GM12878 (cell line): ENCODE data around the gene CAB39L. TPM values are rescaled to one million over a fixed set of nuclear protein-coding genes. Genes with fewer than 3 reads are reported as not detected.

Source experiments
- ASH2L ChIP-seq: fragments of 300-600, 200-600 bp; sonication (generic); IDR thresholded peaks from 2 replicates; pipeline ENCODE4 v1.6.1; 2017; ENCODE audit warnings: low read depth, mild to moderate bottlenecking, borderline replicate concordance
- BCLAF1 ChIP-seq: fragments of 450-650 bp; IDR thresholded peaks from 2 replicates; pipeline ENCODE4 v1.6.1; 2017; ENCODE audit warnings: antibody characterized with exemption, mild to moderate bottlenecking, moderate library complexity
- BRCA1 ChIP-seq: IDR thresholded peaks from 2 replicates; pipeline ENCODE4 v1.6.1; 2011; ENCODE audit warnings: low read depth, low read length, improper control_type of control experiment
- CBX3 ChIP-seq: fragments of 200-600 bp; sonication (generic); IDR thresholded peaks from 2 replicates; pipeline ENCODE4 v1.6.1; 2016; ENCODE audit warnings: low read depth, borderline replicate concordance
- CREB1 ChIP-seq: IDR thresholded peaks from 2 replicates; pipeline ENCODE4 v1.6.1; 2012; ENCODE audit warnings: low read depth, mild to moderate bottlenecking, inconsistent platforms
- EGR1 ChIP-seq, 2 experiments: IDR thresholded peaks; 1 replicate in 1 of 2; 2 replicates in 1 of 2; pipeline ENCODE4 v1.6.1; 2011 to 2012; ENCODE audit warnings: low read depth in 2 of 2, low read length in 2 of 2, borderline replicate concordance in 1 of 2, mild to moderate bottlenecking in 1 of 2, moderate library complexity in 1 of 2
- ESRRA ChIP-seq: IDR thresholded peaks from 2 replicates; pipeline ENCODE4 v1.6.1; 2012; ENCODE audit warnings: mild to moderate bottlenecking, low read length, improper control_type of control experiment
- EZH2 ChIP-seq: IDR thresholded peaks from 2 replicates; pipeline ENCODE4 v1.6.1; 2012; ENCODE audit warnings: low read depth, mild to moderate bottlenecking, control low read depth, inconsistent platforms, low read length, borderline replicate concordance; ENCODE audit not compliant: control insufficient read depth
- FOXK2 ChIP-seq: fragments of 450-650 bp; IDR thresholded peaks from 2 replicates; pipeline ENCODE4 v1.6.1; 2017; ENCODE audit warnings: mild to moderate bottlenecking, moderate library complexity
- HCFC1 ChIP-seq: fragments of 150-350 bp; IDR thresholded peaks from 2 replicates; pipeline ENCODE4 v1.6.1; 2014; ENCODE audit warnings: low read length
- IRF3 ChIP-seq: fragments of 450-650 bp; IDR thresholded peaks from 2 replicates; pipeline ENCODE4 v1.6.1; 2014; ENCODE audit warnings: mild to moderate bottlenecking
- JUND ChIP-seq: IDR thresholded peaks from 2 replicates; pipeline ENCODE4 v1.6.1; 2012; ENCODE audit warnings: low read depth, mild to moderate bottlenecking, low read length, improper control_type of control experiment, moderate library complexity
- KAT2A ChIP-seq: conservative IDR thresholded peaks from 2 replicates; pipeline ENCODE4 v1.6.1; 2011; ENCODE audit warnings: low read depth, low read length; ENCODE audit not compliant: control insufficient read depth
- MEF2B ChIP-seq: fragments of 450-650 bp; IDR thresholded peaks from 2 replicates; pipeline ENCODE4 v1.6.1; 2018; ENCODE audit warnings: mild to moderate bottlenecking, moderate library complexity; ENCODE audit not compliant: partially characterized antibody, poor library complexity, severe bottlenecking
- NR2C2 ChIP-seq: IDR thresholded peaks from 2 replicates; pipeline ENCODE4 v1.6.1; 2011; ENCODE audit warnings: borderline replicate concordance, low read depth; ENCODE audit not compliant: control insufficient read depth, insufficient read length
- NR2F1 ChIP-seq: fragments of 450-650 bp; conservative IDR thresholded peaks from 2 replicates; pipeline ENCODE4 v1.6.1; 2017; ENCODE audit warnings: mild to moderate bottlenecking
- RAD51 ChIP-seq: fragments of 450-650 bp; IDR thresholded peaks from 2 replicates; pipeline ENCODE4 v1.6.1; 2016; ENCODE audit warnings: moderate library complexity, mild to moderate bottlenecking, inconsistent platforms
- RUNX3 ChIP-seq: IDR thresholded peaks from 2 replicates; pipeline ENCODE4 v1.6.1; 2012; ENCODE audit warnings: low read length, inconsistent platforms
- SIX5 ChIP-seq: IDR thresholded peaks from 2 replicates; pipeline ENCODE4 v1.6.1; 2011; ENCODE audit warnings: mild to moderate bottlenecking, low read depth, low read length, moderate library complexity; ENCODE audit not compliant: severe bottlenecking
- SMAD1 ChIP-seq: fragments of 450-650 bp; IDR thresholded peaks from 2 replicates; pipeline ENCODE4 v1.6.1; 2018; ENCODE audit warnings: mild to moderate bottlenecking, low read depth; ENCODE audit not compliant: partially characterized antibody
- STAT1 ChIP-seq: fragments of 450-650 bp; conservative IDR thresholded peaks from 2 replicates; pipeline ENCODE4 v1.6.1; 2014; ENCODE audit warnings: antibody characterized with exemption, mild to moderate bottlenecking
- TCF3 ChIP-seq: IDR thresholded peaks from 2 replicates; pipeline ENCODE4 v1.6.1; 2012; ENCODE audit warnings: low read depth, mild to moderate bottlenecking, low read length, borderline replicate concordance; ENCODE audit not compliant: insufficient read depth
- ZBTB11 ChIP-seq: fragments of 450-650 bp; formaldehyde crosslinking; IDR thresholded peaks from 2 replicates; pipeline ENCODE4 v1.5.0; 2022; ENCODE audit warnings: mild to moderate bottlenecking, missing genetic modification characterization
- ZSCAN29 ChIP-seq: fragments of 450-650 bp; IDR thresholded peaks from 2 replicates; pipeline ENCODE4 v1.6.1; 2017; ENCODE audit warnings: mild to moderate bottlenecking, moderate library complexity
- polyA plus RNA-seq, 11 experiments: library from polyadenylated mRNA; depleted of rRNA in 4 of 11; unstranded in 6 of 11; stranded (reverse) in 5 of 11; fragments of >200 nt; fragmentation: Nextera tagmentation in 4 of 11; fragmentation: Illumina TruSeq in 1 of 11; extraction: Ambion mirVana in 4 of 11; extraction: Trizol in 1 of 11; gene quantifications; 1 replicate in 1 of 11; 2 replicates in 10 of 11; pipeline versions ENCODE4 v1.2.1 to v1.2.3, GENCODE V29; 2011 to 2016; ENCODE audit warnings: inconsistent platforms in 2 of 11, missing spikeins in 2 of 11, low read depth in 1 of 11
- total RNA-seq, 4 experiments: library from RNA; depleted of rRNA in 3 of 4; stranded (reverse); fragments of >200 nt in 3 of 4; fragmentation: Illumina TruSeq in 1 of 4; extraction: Trizol in 1 of 4; gene quantifications; 2 replicates each; pipeline versions ENCODE4 v1.2.1 to v1.2.3, GENCODE V29; 2013 to 2021

The CAB39L gene
- total and polyA plus RNA-seq, 10 of the 15 experiments (the other 5 are each of a cell fraction or from before 2014, with no cell fraction given) = 0.88 to 3.0 (median 1.7) TPM

- TF ChIP-seq BCLAF1 = no peak
- TF ChIP-seq HCFC1 = peak; percentile 43; the same call in 1 of the 2 replicates
- no peak for TF ChIP-seq ZSCAN29
- TF ChIP-seq KAT2A = no peak
- no peak for TF ChIP-seq CREB1
- no peak for TF ChIP-seq ZBTB11 (CRISPR knock-in tag)
- no peak for TF ChIP-seq ASH2L
- no peak for TF ChIP-seq BRCA1
- TF ChIP-seq JUND = no peak
- TF ChIP-seq RUNX3 = no peak
- no peak for TF ChIP-seq MEF2B
- no peak for TF ChIP-seq FOXK2
- TF ChIP-seq NR2C2 = no peak
- no peak for TF ChIP-seq RAD51
- no peak for TF ChIP-seq EZH2
- TF ChIP-seq ESRRA = no peak
- TF ChIP-seq NR2F1 = no peak
- TF ChIP-seq TCF3 = no peak
- no peak for TF ChIP-seq IRF3
- TF ChIP-seq SIX5 = no peak
- peak in 1 of 2 experiments; percentile 42; a peak in 1 of 3 replicates for TF ChIP-seq EGR1 (IDR thresholded peaks at IDR 0.05; ENCODE audit: borderline replicate concordance in 1 of 2, low read depth in 2 of 2, low read length in 2 of 2)
- TF ChIP-seq STAT1 = no peak
- no peak for TF ChIP-seq SMAD1
- TF ChIP-seq CBX3 = no peak
These were observed 142.9 kb downstream of the CAB39L start (continued) for GRCh38 chr13:49300739-49301589.
